ENCODE results near the gene ATL2. TPM values are rescaled to one million over a fixed set of nuclear protein-coding genes. Genes with fewer than 3 reads are reported as not detected.

ATL2 gene
- total and polyA plus RNA-seq, 4 donors: 7.5 to 52.8 (median 32.4) TPM

DNA sequence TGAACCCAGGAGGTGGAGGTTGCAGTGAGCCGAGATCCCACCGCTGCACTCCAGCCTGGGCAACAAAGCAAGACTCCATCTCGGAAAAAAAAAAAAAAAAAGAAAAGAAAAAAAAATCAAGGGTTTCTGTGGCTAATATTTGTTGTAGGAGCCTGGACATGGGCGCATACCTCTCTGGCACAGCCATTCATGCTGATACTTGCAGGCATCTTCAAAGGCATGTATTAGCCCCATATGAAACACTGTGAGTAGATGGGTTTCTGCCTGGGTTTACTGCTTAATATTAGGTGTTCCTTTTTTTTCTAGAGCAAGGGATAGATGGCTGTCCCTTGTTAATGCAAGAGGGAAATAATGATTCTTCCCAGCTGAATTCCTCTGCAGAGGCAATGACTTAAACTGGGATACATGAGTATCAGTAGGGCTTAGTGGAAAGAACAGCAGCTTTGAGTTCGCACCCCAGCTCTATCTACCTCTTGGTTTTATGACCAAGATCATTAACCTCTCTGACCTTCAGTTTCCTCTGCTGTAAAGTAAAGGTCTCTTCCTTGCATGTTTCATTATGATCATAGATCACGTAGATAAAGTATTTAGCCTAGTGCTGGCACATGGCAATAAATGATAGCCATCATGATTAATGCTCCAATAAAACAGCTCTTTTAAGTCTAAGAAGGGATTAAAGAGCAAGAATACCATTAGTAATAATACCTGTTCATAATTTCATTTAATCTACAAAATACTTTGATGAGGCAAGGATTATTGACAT, 4.5 kb upstream of the ATL2 start:
- intact Hi-C loops (cut with DNase I): no loop called here

DNA sequence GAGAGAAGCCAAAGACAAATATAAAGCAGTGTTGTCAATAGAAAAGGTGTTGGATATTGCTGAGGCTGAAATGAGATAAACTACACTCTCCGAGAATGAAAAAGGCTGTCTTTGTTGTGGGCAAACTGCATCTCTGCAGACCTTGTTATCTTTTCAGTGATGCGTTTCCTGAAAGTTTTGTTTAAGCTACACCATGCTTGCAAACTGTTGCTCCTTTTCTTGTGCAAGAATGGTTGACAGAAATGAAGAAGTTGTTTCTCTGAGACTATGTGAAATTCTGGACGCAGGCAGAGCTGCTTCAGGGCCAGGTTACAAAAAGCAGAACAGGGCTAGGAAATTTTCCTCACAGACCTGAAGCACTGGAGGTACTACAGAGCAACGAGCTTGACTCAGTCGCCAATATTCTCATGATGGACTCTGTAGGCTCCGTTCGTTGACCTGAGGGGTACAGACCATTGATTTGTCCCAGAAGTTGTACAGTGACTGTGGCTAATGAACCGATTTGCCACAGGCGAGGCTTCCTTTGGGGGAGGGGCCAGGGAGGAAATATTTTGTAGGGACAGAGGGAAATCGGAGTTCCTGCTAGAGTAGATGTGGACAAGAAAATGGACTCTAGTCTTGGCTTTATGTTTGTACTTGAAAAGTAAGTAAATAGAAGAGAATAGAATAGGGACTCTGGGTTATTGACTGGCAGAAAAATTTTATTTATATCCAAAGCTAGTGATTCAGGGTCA, 3.5 kb upstream of the ATL2 start:
- ATAC-seq (ENCODE audit: low FRiP score) (no peak), DNase-seq (no peak)
- Histone ChIP-seq H3K9me3 (ENCODE audit: control insufficient read depth, low read length) (no peaks in the 10 kb centered on the region), H3K4me1 (ENCODE audit: control insufficient read depth in 1 of 2, insufficient read depth in 2 of 2, low read length in 2 of 2) (no peaks in the 10 kb centered on the region), H3K27ac (ENCODE audit: low read depth in 1 of 2, low read length in 2 of 2) (no peak overlapping the region), H3K4me3 (ENCODE audit: low read length in 2 of 2) (no peak overlapping the region), H3K36me3 (ENCODE audit: control insufficient read depth in 1 of 2, insufficient read depth in 2 of 2, low read length in 1 of 2) (no peaks in the 10 kb centered on the region), H3K27me3 (ENCODE audit: control insufficient read depth in 1 of 2, insufficient read depth in 2 of 2, low read length in 1 of 2) (no peaks in the 10 kb centered on the region)
- intact Hi-C loops (cut with DNase I): no loop called here
- whole genome bisulfite sequencing, 2 donors: 68 to 72% methylated on average over 10 of the region's 10 CpGs

More for the DNA sequence above, 4.5 kb upstream of the ATL2 start:
- no peak overlapping the region for H3K4me3 ChIP-seq (ENCODE audit: low read length in 2 of 2)
- H3K36me3 ChIP-seq (ENCODE audit: control insufficient read depth in 1 of 2, insufficient read depth in 2 of 2, low read length in 1 of 2): no peaks in the 10 kb centered on the region
- DNase-seq (no peak), ATAC-seq (ENCODE audit: low FRiP score) (no peak)
- no peaks in the 10 kb centered on the region for H3K27me3 ChIP-seq (ENCODE audit: control insufficient read depth in 1 of 2, insufficient read depth in 2 of 2, low read length in 1 of 2)
- H3K9me3 ChIP-seq (ENCODE audit: control insufficient read depth, low read length): no peaks in the 10 kb centered on the region
- no peak overlapping the region for H3K27ac ChIP-seq (ENCODE audit: low read depth in 1 of 2, low read length in 2 of 2)
- 92 to 95% methylated on average over 6 of the region's 6 CpGs for WGBS, 2 donors
- no peaks in the 10 kb centered on the region for H3K4me1 ChIP-seq (ENCODE audit: control insufficient read depth in 1 of 2, insufficient read depth in 2 of 2, low read length in 2 of 2)

DNA sequence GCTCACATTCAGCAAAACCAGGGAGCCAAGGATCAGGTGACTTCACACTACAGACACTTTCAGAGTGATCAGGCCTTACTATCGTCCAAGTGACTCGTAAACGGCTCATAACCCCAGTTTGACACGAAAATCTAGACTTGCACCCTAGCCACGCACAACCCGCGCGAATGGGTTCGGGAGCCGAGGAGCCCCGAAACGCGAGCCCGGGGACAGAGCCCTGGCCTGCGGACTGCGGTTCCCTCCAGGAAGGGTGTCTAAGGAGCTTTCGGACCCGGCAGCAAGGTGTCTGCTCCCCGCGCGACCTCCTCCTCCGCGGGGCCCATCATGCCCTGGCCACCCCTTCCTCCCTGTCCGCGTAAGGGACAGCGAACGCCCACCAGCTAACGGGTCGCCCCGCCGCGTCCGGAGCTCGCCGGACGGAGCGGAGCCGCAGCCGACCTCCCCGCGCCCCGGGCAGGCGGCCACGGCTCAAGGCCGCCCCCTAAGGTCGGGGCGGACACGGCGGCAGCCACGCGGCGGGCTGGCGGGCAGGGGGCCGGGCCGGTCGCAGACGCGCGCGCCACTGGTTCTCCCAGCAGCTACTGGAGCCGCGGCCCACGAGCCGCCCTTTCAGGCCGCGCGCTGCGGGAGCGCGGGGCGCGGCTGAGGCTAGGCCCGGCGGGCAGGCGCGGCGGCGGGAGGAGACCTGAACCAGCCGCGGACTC, 575 bp downstream of the ATL2 start:
- Histone ChIP-seq H3K27ac (ENCODE audit: low read depth in 1 of 2, low read length in 2 of 2) (peak overlapping the region; percentile 88 to 89), H3K27me3 (ENCODE audit: control insufficient read depth in 1 of 2, insufficient read depth in 2 of 2, low read length in 1 of 2) (no peaks in the 10 kb centered on the region), H3K4me1 (ENCODE audit: control insufficient read depth in 1 of 2, insufficient read depth in 2 of 2, low read length in 2 of 2) (no peaks in the 10 kb centered on the region), H3K9me3 (ENCODE audit: control insufficient read depth, low read length) (no peaks in the 10 kb centered on the region), H3K36me3 (ENCODE audit: control insufficient read depth in 1 of 2, insufficient read depth in 2 of 2, low read length in 1 of 2) (no peaks in the 10 kb centered on the region), H3K4me3 (ENCODE audit: low read length in 2 of 2) (peak overlapping the region; percentile 74 to 85)
- intact Hi-C loops (cut with DNase I): loop anchor here (5.0 to 10.0 kb wide), 3 partner anchors 51 to 148 kb away; no protein-coding TSS in a partner anchor
- WGBS, 2 donors: 0% methylated on average over 64 to 80 of the region's 80 CpGs
- DNase-seq (peak; percentile 74 to 86), ATAC-seq (ENCODE audit: low FRiP score) (peak; percentile 83)

DNA sequence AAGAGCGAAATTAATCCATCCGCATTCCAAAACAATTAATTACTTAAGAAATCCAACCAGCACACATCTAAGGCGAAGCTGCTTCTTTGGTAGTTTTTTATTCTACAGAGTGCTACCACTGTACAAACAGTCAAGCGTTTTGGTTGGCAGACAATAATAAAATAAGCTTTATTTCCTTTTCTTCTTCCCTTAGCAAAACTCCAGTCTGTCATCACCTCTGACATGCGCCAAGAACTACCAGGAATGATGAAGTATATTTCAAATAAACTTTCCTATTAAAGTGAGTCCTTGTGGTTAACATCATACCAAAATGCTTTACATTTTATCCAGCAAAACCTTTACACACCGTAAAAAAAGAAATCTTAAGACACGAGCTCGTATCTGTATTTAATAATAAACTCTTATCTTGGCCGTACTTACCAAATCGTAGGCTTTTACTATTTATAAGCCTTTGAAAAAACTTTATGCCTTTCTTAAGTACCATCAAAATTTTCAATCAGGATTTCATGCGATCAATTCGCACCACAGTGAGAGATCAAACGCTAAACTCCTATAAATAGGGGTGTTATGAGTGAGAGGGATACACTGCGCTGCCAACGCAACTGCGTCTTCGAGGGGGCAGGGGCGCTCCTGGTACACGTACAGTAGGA, 1.3 kb downstream of the ATL2 start:
- Histone ChIP-seq H3K4me1 (ENCODE audit: control insufficient read depth in 1 of 2, insufficient read depth in 2 of 2, low read length in 2 of 2) (no peaks in the 10 kb centered on the region), H3K27me3 (ENCODE audit: control insufficient read depth in 1 of 2, insufficient read depth in 2 of 2, low read length in 1 of 2) (no peaks in the 10 kb centered on the region), H3K9me3 (ENCODE audit: control insufficient read depth, low read length) (no peaks in the 10 kb centered on the region), H3K27ac (ENCODE audit: low read depth in 1 of 2, low read length in 2 of 2) (peak overlapping the region in 1 of 2 donors; percentile 89), H3K4me3 (ENCODE audit: low read length in 2 of 2) (peak overlapping the region; percentile 74 to 85), H3K36me3 (ENCODE audit: control insufficient read depth in 1 of 2, insufficient read depth in 2 of 2, low read length in 1 of 2) (no peaks in the 10 kb centered on the region)
- WGBS, 2 donors: 3 to 4% methylated on average over 19 of the region's 19 CpGs
- intact Hi-C loops (cut with DNase I): loop anchor here (5.0 to 10.0 kb wide), 3 partner anchors 51 to 149 kb away; no protein-coding TSS in a partner anchor
- peak; percentile 50 for ATAC-seq (ENCODE audit: low FRiP score)
- peak in 1 of 2 donors; percentile 65 for DNase-seq

DNA sequence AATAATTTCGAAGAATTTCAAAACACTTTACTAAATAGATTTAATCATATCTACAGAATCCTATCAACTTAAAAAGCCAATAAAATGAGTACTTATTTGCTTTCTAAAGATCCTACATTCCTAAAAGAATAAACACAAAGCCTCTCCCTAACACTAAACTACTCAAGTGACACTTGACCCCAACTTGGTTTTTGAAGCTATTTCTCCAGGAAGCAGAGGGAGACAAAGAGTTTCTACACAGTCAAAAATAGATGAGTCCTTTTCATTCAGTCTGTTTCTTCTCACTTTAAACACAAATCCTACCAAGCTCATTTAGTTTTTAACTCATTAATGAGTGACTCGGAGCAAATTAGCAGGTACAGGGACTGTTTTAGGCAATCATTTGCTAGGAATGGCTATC, 2.1 kb downstream of the ATL2 start:
- DNase-seq: no peak
- Histone ChIP-seq H3K9me3 (ENCODE audit: control insufficient read depth, low read length) (no peaks in the 10 kb centered on the region), H3K4me3 (ENCODE audit: low read length in 2 of 2) (peak overlapping the region in 1 of 2 donors; percentile 85), H3K27me3 (ENCODE audit: control insufficient read depth in 1 of 2, insufficient read depth in 2 of 2, low read length in 1 of 2) (no peaks in the 10 kb centered on the region), H3K36me3 (ENCODE audit: control insufficient read depth in 1 of 2, insufficient read depth in 2 of 2, low read length in 1 of 2) (no peaks in the 10 kb centered on the region), H3K4me1 (ENCODE audit: control insufficient read depth in 1 of 2, insufficient read depth in 2 of 2, low read length in 2 of 2) (no peaks in the 10 kb centered on the region), H3K27ac (ENCODE audit: low read depth in 1 of 2, low read length in 2 of 2) (no peak overlapping the region)
- no peak for ATAC-seq (ENCODE audit: low FRiP score)
- intact Hi-C loops (cut with DNase I): loop anchor here (5.0 to 10.0 kb wide), 3 partner anchors 52 to 150 kb away; no protein-coding TSS in a partner anchor
- 92 to 93% methylated on average over 2 of the region's 2 CpGs for WGBS, 2 donors

DNA sequence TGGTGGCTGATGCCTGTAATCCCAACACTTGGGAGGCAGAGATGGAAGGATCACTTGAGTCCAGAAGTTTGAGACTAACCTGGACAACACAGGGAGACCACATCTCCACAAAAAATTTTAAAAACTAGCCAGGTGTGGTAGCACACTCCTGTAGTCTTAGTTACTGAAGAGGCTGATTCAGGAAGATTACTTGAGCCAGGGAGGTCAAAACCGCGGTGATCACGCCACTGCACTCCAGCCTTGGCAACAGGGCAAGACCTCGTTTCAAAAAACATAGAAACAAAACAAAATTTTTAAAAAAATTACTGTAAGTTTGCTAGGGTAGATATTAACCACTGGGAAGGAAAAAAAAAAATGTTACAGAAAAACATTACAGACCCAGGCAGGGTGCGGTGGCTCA, 5.8 kb downstream of the ATL2 start:
- Histone ChIP-seq H3K27me3 (ENCODE audit: control insufficient read depth in 1 of 2, insufficient read depth in 2 of 2, low read length in 1 of 2) (no peaks in the 10 kb centered on the region), H3K4me3 (ENCODE audit: low read length in 2 of 2) (no peak overlapping the region), H3K4me1 (ENCODE audit: control insufficient read depth in 1 of 2, insufficient read depth in 2 of 2, low read length in 2 of 2) (no peaks in the 10 kb centered on the region), H3K36me3 (ENCODE audit: control insufficient read depth in 1 of 2, insufficient read depth in 2 of 2, low read length in 1 of 2) (no peaks in the 10 kb centered on the region), H3K9me3 (ENCODE audit: control insufficient read depth, low read length) (no peaks in the 10 kb centered on the region), H3K27ac (ENCODE audit: low read depth in 1 of 2, low read length in 2 of 2) (no peak overlapping the region)
- DNase-seq: no peak
- WGBS, 2 donors: 77 to 84% methylated on average over 5 of the region's 5 CpGs
- intact Hi-C loops (cut with DNase I): loop anchor here in 1 of 2 donors (10.0 kb wide), 1 partner anchor 154 kb away; no protein-coding TSS in a partner anchor
- ATAC-seq (ENCODE audit: low FRiP score): no peak

DNA sequence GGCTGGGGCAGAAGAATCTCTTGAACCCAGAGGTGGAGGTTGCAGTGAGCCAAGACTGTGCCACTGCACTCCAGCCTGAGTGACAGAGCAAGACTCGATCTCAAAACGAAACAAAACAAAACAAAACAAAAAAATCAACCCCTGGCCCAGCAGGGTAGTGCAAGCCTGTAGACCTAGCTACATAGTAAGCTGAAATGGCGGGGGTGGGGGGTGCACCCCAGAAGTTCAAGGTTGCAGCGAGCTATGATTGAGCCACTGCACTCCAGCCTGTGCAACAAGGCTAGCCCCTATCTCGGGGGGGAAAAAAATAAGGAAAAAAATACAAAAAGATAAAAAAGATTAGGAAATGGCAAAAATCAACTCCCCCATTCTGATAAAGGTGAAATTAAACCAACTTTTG, 6.4 kb downstream of the ATL2 start:
- Histone ChIP-seq H3K36me3 (ENCODE audit: control insufficient read depth in 1 of 2, insufficient read depth in 2 of 2, low read length in 1 of 2) (no peaks in the 10 kb centered on the region), H3K4me1 (ENCODE audit: control insufficient read depth in 1 of 2, insufficient read depth in 2 of 2, low read length in 2 of 2) (no peaks in the 10 kb centered on the region), H3K9me3 (ENCODE audit: control insufficient read depth, low read length) (no peaks in the 10 kb centered on the region), H3K4me3 (ENCODE audit: low read length in 2 of 2) (no peak overlapping the region), H3K27ac (ENCODE audit: low read depth in 1 of 2, low read length in 2 of 2) (no peak overlapping the region), H3K27me3 (ENCODE audit: control insufficient read depth in 1 of 2, insufficient read depth in 2 of 2, low read length in 1 of 2) (no peaks in the 10 kb centered on the region)
- WGBS, 2 donors: 90 to 93% methylated on average over 5 of the region's 5 CpGs
- DNase-seq (no peak), ATAC-seq (ENCODE audit: low FRiP score) (no peak)
- intact Hi-C loops (cut with DNase I): loop anchor here in 1 of 2 donors (10.0 kb wide), 1 partner anchor 154 kb away; no protein-coding TSS in a partner anchor

DNA sequence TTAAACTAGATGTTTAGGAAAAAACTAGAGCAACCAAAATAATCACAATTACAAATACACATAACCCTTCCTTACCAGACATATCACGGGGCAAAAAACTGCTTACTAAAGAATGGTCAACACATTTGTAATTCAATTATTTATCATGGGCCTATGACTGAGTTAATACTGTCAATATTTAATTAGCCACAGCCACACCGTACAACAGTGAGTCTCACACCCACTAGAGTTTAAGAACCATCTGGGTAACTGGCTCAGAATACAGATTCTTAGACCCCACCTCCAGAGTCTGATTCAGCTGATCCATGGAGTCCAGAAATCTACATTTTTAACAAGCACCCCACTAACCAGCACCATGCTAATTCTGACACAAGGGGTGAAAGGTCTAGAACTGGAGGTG, 14.8 kb downstream of the ATL2 start:
- Histone ChIP-seq H3K36me3 (ENCODE audit: control insufficient read depth in 1 of 2, insufficient read depth in 2 of 2, low read length in 1 of 2) (no peaks in the 10 kb centered on the region), H3K4me3 (ENCODE audit: low read length in 2 of 2) (no peak overlapping the region), H3K27me3 (ENCODE audit: control insufficient read depth in 1 of 2, insufficient read depth in 2 of 2, low read length in 1 of 2) (no peaks in the 10 kb centered on the region), H3K27ac (ENCODE audit: low read depth in 1 of 2, low read length in 2 of 2) (no peak overlapping the region), H3K4me1 (ENCODE audit: control insufficient read depth in 1 of 2, insufficient read depth in 2 of 2, low read length in 2 of 2) (no peaks in the 10 kb centered on the region), H3K9me3 (ENCODE audit: control insufficient read depth, low read length) (no peaks in the 10 kb centered on the region)
- no peak for DNase-seq
- 78 to 89% methylated on average over 2 of the region's 2 CpGs for WGBS, 2 donors
- intact Hi-C loops (cut with DNase I): no loop called here
- ATAC-seq (ENCODE audit: low FRiP score): no peak

Data from aorta (tissue), 5 donors.